Left lung (tissue), 10 donors: Measurements from ENCODE around the gene EHD2. TPM values are rescaled to one million over a fixed set of nuclear protein-coding genes. Genes with fewer than 3 reads are reported as not detected.
"Not testable (repeated sequence)": the region's sequence is repeated elsewhere in the genome, so short reads cannot be mapped to it uniquely, and the experiment has no call there.

Experiments used
- ATAC-seq: fragments of 200-7000 bp; cut with Tn5 transposase; one replicate; pipeline ENCODE4 v1.9.1; 2020; ENCODE audit warnings: moderate library complexity
- DNase-seq, 4 donors: peaks; one replicate each; pipeline ENCODE4 v3.0.0-alpha.2; 2013 to 2020
- H3K27ac ChIP-seq, 2 donors: fragments of 200-600 bp; sonication (generic) in 1 of 2; one replicate each; pipeline versions ENCODE4 v1.5.0 to v1.8.0; 2020 to 2021
- H3K27me3 ChIP-seq, 2 donors: fragments of 200-600 bp; sonication (generic) in 1 of 2; one replicate each; pipeline versions ENCODE4 v1.5.0 to v1.8.0; 2020 to 2021
- H3K36me3 ChIP-seq, 2 donors: fragments of 200-600 bp; sonication (generic) in 1 of 2; one replicate each; pipeline versions ENCODE4 v1.5.0 to v1.8.0; 2020 to 2021
- H3K4me1 ChIP-seq, 2 donors: fragments of 200-600 bp; one replicate each; pipeline ENCODE4 v1.8.0; 2021
- H3K4me3 ChIP-seq, 2 donors: fragments of 200-600 bp; sonication (generic) in 1 of 2; one replicate each; pipeline versions ENCODE4 v1.5.0 to v1.8.0; 2020 to 2021; ENCODE audit warnings: mild to moderate bottlenecking in 1 of 2
- H3K9me3 ChIP-seq, 2 donors: fragments of 200-600 bp; sonication (generic) in 1 of 2; one replicate each; pipeline versions ENCODE4 v1.5.0 to v1.8.0; 2020 to 2021
- CTCF ChIP-seq, 2 donors: fragments of 200-600 bp; sonication (generic) in 1 of 2; IDR thresholded peaks; one replicate each; pipeline versions ENCODE4 v1.5.0 to v1.8.0; 2021; ENCODE audit warnings: antibody characterized with exemption in 2 of 2
- intact Hi-C, 2 donors: fragments of 100-400 bp; cut with DNase I; formaldehyde crosslinking; loops; one replicate each; pipeline versions ENCODE4 v1.11.2 to v1.14.2; 2022
- polyA plus RNA-seq, 6 donors: library from polyadenylated mRNA; unstranded; fragments of 120-200 nt; gene quantifications; one replicate each; pipeline ENCODE4 v1.2.1, GENCODE V29; 2013; ENCODE audit not compliant: insufficient read length in 6 of 6
- total RNA-seq, 2 donors: library from RNA; stranded (reverse); fragmentation: NEBNext Ultra II Directional; extraction: Animal tissue kit (Norgen Biotek cat#: 25700); gene quantifications; one replicate each; pipeline ENCODE4 v1.2.1, GENCODE V29; 2021
- donor health status: DM: no; HTN: yes; CAD: no.
- donor health status: DM: no; HTN: no; CAD: no.

EHD2 gene
- total and polyA plus RNA-seq, 8 donors = 97.3 to 263 (median 130) TPM

DNA sequence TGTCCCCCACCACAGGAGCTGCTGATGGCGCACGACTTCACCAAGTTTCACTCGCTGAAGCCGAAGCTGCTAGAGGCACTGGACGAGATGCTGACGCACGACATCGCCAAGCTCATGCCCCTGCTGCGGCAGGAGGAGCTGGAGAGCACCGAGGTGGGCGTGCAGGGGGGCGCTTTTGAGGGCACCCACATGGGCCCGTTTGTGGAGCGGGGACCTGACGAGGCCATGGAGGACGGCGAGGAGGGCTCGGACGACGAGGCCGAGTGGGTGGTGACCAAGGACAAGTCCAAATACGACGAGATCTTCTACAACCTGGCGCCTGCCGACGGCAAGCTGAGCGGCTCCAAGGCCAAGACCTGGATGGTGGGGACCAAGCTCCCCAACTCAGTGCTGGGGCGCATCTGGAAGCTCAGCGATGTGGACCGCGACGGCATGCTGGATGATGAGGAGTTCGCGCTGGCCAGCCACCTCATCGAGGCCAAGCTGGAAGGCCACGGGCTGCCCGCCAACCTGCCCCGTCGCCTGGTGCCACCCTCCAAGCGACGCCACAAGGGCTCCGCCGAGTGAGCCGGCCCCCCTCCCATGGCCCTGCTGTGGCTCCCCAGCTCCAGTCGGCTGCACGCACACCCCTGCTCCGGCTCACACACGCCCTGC lies 27.8 kb downstream of the EHD2 start:
- H3K27ac ChIP-seq = no peak overlapping the region
- H3K36me3 ChIP-seq = peaks cover 0 to 52% of the 10 kb centered on the region in 2 donors
- no peaks in the 10 kb centered on the region for H3K27me3 ChIP-seq
- no peaks in the 10 kb centered on the region for H3K9me3 ChIP-seq
- no peak overlapping the region for H3K4me3 ChIP-seq
- ATAC-seq = no peak
- intact Hi-C loops = no loop called here
- peaks cover 16 to 34% of the 10 kb centered on the region in 2 donors for H3K4me1 ChIP-seq
- no peak for TF ChIP-seq CTCF (IDR thresholded peaks at IDR 0.05)
- no peak for DNase-seq

DNA sequence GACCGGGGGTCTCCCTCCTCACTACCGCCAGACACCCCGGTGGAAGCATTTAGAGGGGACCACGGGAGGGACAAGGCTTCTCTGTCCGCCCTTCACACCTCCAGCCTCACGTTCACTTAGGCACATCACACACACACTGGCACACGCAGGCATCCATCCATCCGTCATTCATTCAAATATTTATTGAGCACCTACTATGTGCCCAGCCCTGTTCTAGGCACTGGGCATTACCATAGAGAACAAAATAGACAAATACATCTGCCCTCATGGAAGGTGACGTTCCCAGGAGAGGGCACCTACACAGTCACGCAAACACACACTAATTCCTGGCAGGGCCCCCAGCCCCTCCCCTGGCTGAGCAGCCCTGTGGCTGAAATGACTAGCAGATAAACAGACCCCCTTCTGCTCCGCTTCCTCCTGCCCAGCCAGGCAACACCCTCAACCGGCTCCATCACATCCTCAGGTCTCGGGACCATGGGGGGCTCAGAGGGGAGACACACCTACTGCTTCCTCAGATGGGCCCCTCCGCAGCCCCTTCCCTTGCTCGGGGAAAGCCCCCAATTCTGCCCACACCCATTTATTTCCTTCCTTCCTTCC lies 28.4 kb downstream of the EHD2 start:
- no peak for TF ChIP-seq CTCF (IDR thresholded peaks at IDR 0.05)
- Histone ChIP-seq H3K4me1 (peaks cover 22 to 40% of the 10 kb centered on the region in 2 donors), H3K4me3 (no peak overlapping the region), H3K36me3 (peaks cover 0 to 46% of the 10 kb centered on the region in 2 donors), H3K9me3 (no peaks in the 10 kb centered on the region), H3K27me3 (no peaks in the 10 kb centered on the region), H3K27ac (peak overlapping the region; percentile 83 to 94)
- DNase-seq (no peak), ATAC-seq (no peak)
- intact Hi-C loops = no loop called here

DNA sequence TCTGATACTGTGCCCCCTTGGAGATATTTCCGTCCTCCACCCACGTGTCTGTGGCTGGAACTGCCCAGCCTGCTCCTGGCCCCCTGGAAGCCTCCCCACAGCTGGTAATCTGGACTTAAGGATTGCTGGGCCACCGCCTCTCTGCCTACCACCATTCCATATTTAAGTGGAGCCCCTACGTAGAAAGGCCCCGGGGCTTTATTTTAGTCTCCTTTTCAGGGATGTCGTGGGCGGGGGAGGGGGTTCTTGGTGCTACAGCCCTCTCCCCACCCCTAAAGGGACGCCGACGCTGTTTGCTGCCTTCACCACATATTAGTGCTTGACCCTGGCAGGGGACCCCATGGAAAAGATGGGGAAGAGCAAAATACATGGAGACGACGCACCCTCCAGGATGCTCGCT lies 29.4 kb downstream of the EHD2 start:
- no peaks in the 10 kb centered on the region for H3K9me3 ChIP-seq
- peak overlapping the region; percentile 83 to 94 for H3K27ac ChIP-seq
- ATAC-seq = no peak
- no peak for TF ChIP-seq CTCF (IDR thresholded peaks at IDR 0.05)
- H3K4me3 ChIP-seq = peak overlapping the region in 1 of 2 donors; percentile 41
- no peaks in the 10 kb centered on the region for H3K27me3 ChIP-seq
- H3K36me3 ChIP-seq = peaks cover 0 to 52% of the 10 kb centered on the region in 2 donors
- intact Hi-C loops = no loop called here
- DNase-seq = no peak
- H3K4me1 ChIP-seq = peaks cover 24 to 50% of the 10 kb centered on the region in 2 donors

DNA sequence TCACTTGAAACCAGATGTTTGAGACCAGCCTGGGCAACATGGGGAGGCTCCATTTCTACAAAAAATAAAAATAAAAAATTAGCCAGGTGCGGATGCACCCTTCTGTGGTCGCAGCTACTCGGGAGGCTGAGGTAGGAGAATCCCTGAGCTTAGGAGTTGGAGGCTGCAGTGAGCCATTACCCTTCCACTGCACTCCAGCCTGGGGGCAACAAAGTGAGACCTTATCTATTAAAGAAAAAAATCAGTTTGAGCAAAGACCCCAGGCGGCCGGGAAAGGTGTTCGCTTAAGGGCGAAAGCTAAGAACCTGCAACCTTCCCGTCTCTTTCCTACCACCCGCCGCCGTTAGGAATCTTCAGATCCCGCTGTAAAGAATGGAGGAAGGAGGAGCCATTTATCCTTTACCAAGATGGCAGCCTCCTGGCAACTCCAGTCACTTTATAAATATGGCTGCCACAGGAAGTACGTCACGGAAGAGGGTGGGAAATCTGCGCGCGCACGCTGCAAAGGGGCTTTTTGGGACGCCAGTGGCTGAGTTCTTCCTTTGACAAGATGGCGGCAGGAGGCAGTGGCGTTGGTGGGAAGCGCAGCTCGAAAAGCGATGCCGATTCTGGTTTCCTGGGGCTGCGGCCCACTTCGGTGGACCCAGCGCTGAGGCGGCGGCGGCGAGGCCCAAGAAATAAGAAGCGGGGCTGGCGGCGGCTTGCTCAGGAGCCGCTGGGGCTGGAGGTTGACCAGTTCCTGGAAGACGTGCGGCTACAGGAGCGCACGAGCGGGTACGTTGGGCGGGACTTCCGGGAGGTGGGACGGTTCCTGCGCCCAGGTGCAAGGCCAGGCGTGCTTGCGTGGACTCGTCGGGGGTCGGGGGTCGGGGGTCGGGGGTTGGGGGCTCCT lies 32.0 kb downstream of the EHD2 start, which contains the start of gene NOP53:
Gene NOP53 (plus strand): TSS at position 537 of the 892 bp plus-strand sequence. CDS start 14 bp downstream, at position 551.
- Histone ChIP-seq H3K27ac (peak within 1 kb of the TSS; percentile 94 to 97), H3K9me3 (no peaks in the 10 kb centered on the region), H3K4me1 (peaks cover 24 to 60% of the 10 kb centered on the region in 2 donors), H3K27me3 (no peaks in the 10 kb centered on the region), H3K4me3 (peak within 1 kb of the TSS; percentile 73 to 87), H3K36me3 (peaks cover 0 to 52% of the 10 kb centered on the region in 2 donors)
- TF ChIP-seq CTCF (IDR thresholded peaks at IDR 0.05) = no peak
- DNase-seq = peak; percentile 95 to 97 (median 96)
- intact Hi-C loops = no loop called here
- peak; percentile 60 for ATAC-seq

- intact Hi-C loops, H3K9me3 ChIP-seq, ATAC-seq, DNase-seq, H3K27ac ChIP-seq, H3K27me3 ChIP-seq: not testable (repeated sequence)
- Histone ChIP-seq H3K36me3 (peaks cover 2 to 53% of the 10 kb centered on the region in 2 donors), H3K4me3 (peak overlapping the region; percentile 73 to 87), H3K4me1 (peaks cover 24 to 60% of the 10 kb centered on the region in 2 donors)
These were observed 32.9 kb downstream of the EHD2 start for GRCh38 chr19:47746129-47746528.
